HepG2 (cell line): Measurements from ENCODE around the gene MCMBP.

Experiments used
- CTCF ChIP-seq: sonication (generic); formaldehyde crosslinking; IDR thresholded peaks from 2 replicates; pipeline ENCODE4 v1.5.0; 2020; ENCODE audit warnings: mild to moderate bottlenecking, missing genetic modification reagents, moderate library complexity
- ETV5 ChIP-seq: IDR thresholded peaks from 2 replicates; pipeline ENCODE4 v1.6.1; 2018; ENCODE audit warnings: missing biosample characterization, missing genetic modification reagents, inconsistent platforms, borderline replicate concordance
- EZH2 ChIP-seq: conservative IDR thresholded peaks from 2 replicates; pipeline ENCODE4 v1.6.1; 2012; ENCODE audit warnings: mild to moderate bottlenecking, low read depth, low read length, moderate library complexity
- HDAC2 ChIP-seq: sonication (generic); formaldehyde crosslinking; IDR thresholded peaks from 2 replicates; pipeline ENCODE4 v1.4.0; 2020; ENCODE audit warnings: missing genetic modification reagents
- ISL2 ChIP-seq: sonication (generic); formaldehyde crosslinking; IDR thresholded peaks from 2 replicates; pipeline ENCODE4 v1.5.0; 2020; ENCODE audit warnings: missing genetic modification reagents
- JUND ChIP-seq: sonication (generic); formaldehyde crosslinking; IDR thresholded peaks from 2 replicates; pipeline ENCODE4 v1.8.0; 2022; ENCODE audit warnings: mild to moderate bottlenecking, missing genetic modification reagents
- RAD51 ChIP-seq: fragments of 450-650 bp; IDR thresholded peaks from 2 replicates; pipeline ENCODE4 v1.6.1; 2016; ENCODE audit warnings: borderline replicate concordance
- RXRB ChIP-seq: IDR thresholded peaks from 2 replicates; pipeline ENCODE4 v1.6.1; 2016; ENCODE audit warnings: borderline replicate concordance, missing genetic modification reagents, missing compliant biosample characterization
- ZNF3 ChIP-seq: IDR thresholded peaks from 2 replicates; pipeline ENCODE4 v1.7.0; 2017; ENCODE audit warnings: inconsistent platforms
- ZNF615 ChIP-seq: sonication (generic); formaldehyde crosslinking; IDR thresholded peaks from 2 replicates; pipeline ENCODE4 v1.5.0; 2020; ENCODE audit warnings: mild to moderate bottlenecking, missing genetic modification reagents, borderline replicate concordance
- TF ChIP-seq, protein P1 (sequence below): IDR thresholded peaks from 2 replicates; pipeline ENCODE4 v1.6.1; 2012; ENCODE audit warnings: inconsistent platforms
- TF ChIP-seq, protein P2 (sequence below), 2 experiments: IDR thresholded peaks; 2 replicates each; pipeline ENCODE4 v1.6.1; 2011 to 2012; ENCODE audit warnings: low read length in 2 of 2, borderline replicate concordance in 1 of 2, low read depth in 1 of 2, mild to moderate bottlenecking in 1 of 2, moderate library complexity in 1 of 2
- TF ChIP-seq, protein P3 (sequence below): sonication (generic); formaldehyde crosslinking; IDR thresholded peaks from 2 replicates; pipeline ENCODE4 v1.4.0; 2020; ENCODE audit warnings: missing genetic modification reagents

DNA sequence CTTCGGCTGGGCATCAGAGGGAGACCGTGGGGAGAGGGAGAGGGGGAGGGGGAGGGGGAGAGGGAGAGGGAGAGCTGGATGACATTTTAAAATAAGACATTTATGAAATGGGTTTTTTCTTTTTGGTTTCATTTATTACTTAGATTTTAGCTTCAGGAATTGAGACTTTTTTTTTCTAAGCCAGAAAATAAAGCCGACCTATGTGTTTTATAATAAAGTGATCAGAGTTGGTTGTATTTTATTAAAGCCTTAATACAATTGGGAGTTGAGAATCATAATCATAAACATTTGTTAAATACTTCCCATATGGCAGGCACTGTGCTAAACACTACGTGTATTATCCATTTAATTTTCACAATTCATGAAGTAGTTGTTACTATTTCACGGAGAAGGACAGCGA, 76.6 kb downstream of the MCMBP start:
- TF ChIP-seq CTCF = no peak
- no peak for TF ChIP-seq JUND (CRISPR knock-in tag)
- TF ChIP-seq ETV5 (CRISPR knock-in tag) = no peak
- no peak for TF ChIP-seq ISL2 (CRISPR knock-in tag)
- TF ChIP-seq HDAC2 (CRISPR knock-in tag) = no peak
- TF ChIP-seq EZH2 = no peak
- no peak for TF ChIP-seq ZNF3 (CRISPR knock-in tag)
- TF ChIP-seq RAD51 = no peak
- TF ChIP-seq ZNF615 = no peak
- TF ChIP-seq, protein P1, sequence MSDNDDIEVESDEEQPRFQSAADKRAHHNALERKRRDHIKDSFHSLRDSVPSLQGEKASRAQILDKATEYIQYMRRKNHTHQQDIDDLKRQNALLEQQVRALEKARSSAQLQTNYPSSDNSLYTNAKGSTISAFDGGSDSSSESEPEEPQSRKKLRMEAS = no peak
- TF ChIP-seq, protein P2, sequence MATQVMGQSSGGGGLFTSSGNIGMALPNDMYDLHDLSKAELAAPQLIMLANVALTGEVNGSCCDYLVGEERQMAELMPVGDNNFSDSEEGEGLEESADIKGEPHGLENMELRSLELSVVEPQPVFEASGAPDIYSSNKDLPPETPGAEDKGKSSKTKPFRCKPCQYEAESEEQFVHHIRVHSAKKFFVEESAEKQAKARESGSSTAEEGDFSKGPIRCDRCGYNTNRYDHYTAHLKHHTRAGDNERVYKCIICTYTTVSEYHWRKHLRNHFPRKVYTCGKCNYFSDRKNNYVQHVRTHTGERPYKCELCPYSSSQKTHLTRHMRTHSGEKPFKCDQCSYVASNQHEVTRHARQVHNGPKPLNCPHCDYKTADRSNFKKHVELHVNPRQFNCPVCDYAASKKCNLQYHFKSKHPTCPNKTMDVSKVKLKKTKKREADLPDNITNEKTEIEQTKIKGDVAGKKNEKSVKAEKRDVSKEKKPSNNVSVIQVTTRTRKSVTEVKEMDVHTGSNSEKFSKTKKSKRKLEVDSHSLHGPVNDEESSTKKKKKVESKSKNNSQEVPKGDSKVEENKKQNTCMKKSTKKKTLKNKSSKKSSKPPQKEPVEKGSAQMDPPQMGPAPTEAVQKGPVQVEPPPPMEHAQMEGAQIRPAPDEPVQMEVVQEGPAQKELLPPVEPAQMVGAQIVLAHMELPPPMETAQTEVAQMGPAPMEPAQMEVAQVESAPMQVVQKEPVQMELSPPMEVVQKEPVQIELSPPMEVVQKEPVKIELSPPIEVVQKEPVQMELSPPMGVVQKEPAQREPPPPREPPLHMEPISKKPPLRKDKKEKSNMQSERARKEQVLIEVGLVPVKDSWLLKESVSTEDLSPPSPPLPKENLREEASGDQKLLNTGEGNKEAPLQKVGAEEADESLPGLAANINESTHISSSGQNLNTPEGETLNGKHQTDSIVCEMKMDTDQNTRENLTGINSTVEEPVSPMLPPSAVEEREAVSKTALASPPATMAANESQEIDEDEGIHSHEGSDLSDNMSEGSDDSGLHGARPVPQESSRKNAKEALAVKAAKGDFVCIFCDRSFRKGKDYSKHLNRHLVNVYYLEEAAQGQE (IDR thresholded peaks at IDR 0.05; ENCODE audit: borderline replicate concordance in 1 of 2, low read depth in 1 of 2, low read length in 2 of 2) = no peak
- TF ChIP-seq, protein P3, sequence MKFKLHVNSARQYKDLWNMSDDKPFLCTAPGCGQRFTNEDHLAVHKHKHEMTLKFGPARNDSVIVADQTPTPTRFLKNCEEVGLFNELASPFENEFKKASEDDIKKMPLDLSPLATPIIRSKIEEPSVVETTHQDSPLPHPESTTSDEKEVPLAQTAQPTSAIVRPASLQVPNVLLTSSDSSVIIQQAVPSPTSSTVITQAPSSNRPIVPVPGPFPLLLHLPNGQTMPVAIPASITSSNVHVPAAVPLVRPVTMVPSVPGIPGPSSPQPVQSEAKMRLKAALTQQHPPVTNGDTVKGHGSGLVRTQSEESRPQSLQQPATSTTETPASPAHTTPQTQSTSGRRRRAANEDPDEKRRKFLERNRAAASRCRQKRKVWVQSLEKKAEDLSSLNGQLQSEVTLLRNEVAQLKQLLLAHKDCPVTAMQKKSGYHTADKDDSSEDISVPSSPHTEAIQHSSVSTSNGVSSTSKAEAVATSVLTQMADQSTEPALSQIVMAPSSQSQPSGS (CRISPR knock-in tag) = no peak
- TF ChIP-seq RXRB = no peak
